GM12878 (cell line): ENCODE data around the gene NR6A1. TPM values are rescaled to one million over a fixed set of nuclear protein-coding genes. Genes with fewer than 3 reads are reported as not detected.
A peak's percentile ranks its signal among the peaks of the same experiment; 100 is the strongest.

Experiments
- ETV6 ChIP-seq, 2 experiments: fragments of 450-650 bp in 1 of 2; IDR thresholded peaks in 1 of 2; conservative IDR thresholded peaks in 1 of 2; 2 replicates each; pipeline ENCODE4 v1.6.1; 2014; ENCODE audit warnings: antibody characterized with exemption in 1 of 2, borderline replicate concordance in 1 of 2, low read depth in 1 of 2, mild to moderate bottlenecking in 1 of 2, moderate library complexity in 1 of 2
- HDAC2 ChIP-seq: fragments of 200-600 bp; sonication (generic); IDR thresholded peaks from 2 replicates; pipeline ENCODE4 v1.6.1; 2017
- MXI1 ChIP-seq: fragments of 150-350 bp; IDR thresholded peaks from 2 replicates; pipeline ENCODE4 v1.6.1; 2011; ENCODE audit warnings: low read depth, mild to moderate bottlenecking, inconsistent platforms, low read length, improper control_type of control experiment
- NKRF ChIP-seq: fragments of 450-650 bp; conservative IDR thresholded peaks from 2 replicates; pipeline ENCODE4 v1.6.1; 2017; ENCODE audit warnings: mild to moderate bottlenecking, moderate library complexity
- NR2C1 ChIP-seq: fragments of 450-650 bp; IDR thresholded peaks from 2 replicates; pipeline ENCODE4 v1.6.1; 2017; ENCODE audit warnings: antibody characterized with exemption, mild to moderate bottlenecking, moderate library complexity
- PAX8 ChIP-seq: fragments of 450-650 bp; IDR thresholded peaks from 2 replicates; pipeline ENCODE4 v1.6.1; 2017; ENCODE audit warnings: mild to moderate bottlenecking, moderate library complexity
- PKNOX1 ChIP-seq: fragments of 450-650 bp; IDR thresholded peaks from 2 replicates; pipeline ENCODE4 v1.6.1; 2016; ENCODE audit warnings: mild to moderate bottlenecking
- RB1 ChIP-seq: fragments of 450-650 bp; formaldehyde crosslinking; IDR thresholded peaks from 2 replicates; pipeline ENCODE4 v1.6.1; 2017; ENCODE audit warnings: mild to moderate bottlenecking, borderline replicate concordance
- SP1 ChIP-seq: IDR thresholded peaks from one replicate; pipeline ENCODE4 v1.6.1; 2011; ENCODE audit warnings: low read depth, low read length
- TCF12 ChIP-seq: IDR thresholded peaks from 2 replicates; pipeline ENCODE4 v1.6.1; 2011; ENCODE audit warnings: low read depth, mild to moderate bottlenecking, low read length
- ZBTB4 ChIP-seq: fragments of 450-650 bp; formaldehyde crosslinking; IDR thresholded peaks from 2 replicates; pipeline ENCODE4 v1.4.0; 2022; ENCODE audit warnings: mild to moderate bottlenecking, moderate library complexity
- ZNF622 ChIP-seq: fragments of 450-650 bp; IDR thresholded peaks from 2 replicates; pipeline ENCODE4 v1.6.1; 2017; ENCODE audit warnings: mild to moderate bottlenecking, inconsistent platforms
- ZNF687 ChIP-seq: fragments of 450-650 bp; IDR thresholded peaks from 2 replicates; pipeline ENCODE4 v1.6.1; 2017; ENCODE audit warnings: mild to moderate bottlenecking, moderate library complexity
- polyA plus RNA-seq, 11 experiments: library from polyadenylated mRNA; depleted of rRNA in 4 of 11; unstranded in 6 of 11; stranded (reverse) in 5 of 11; fragments of >200 nt; fragmentation: Nextera tagmentation in 4 of 11; fragmentation: Illumina TruSeq in 1 of 11; extraction: Ambion mirVana in 4 of 11; extraction: Trizol in 1 of 11; gene quantifications; 1 replicate in 1 of 11; 2 replicates in 10 of 11; pipeline versions ENCODE4 v1.2.1 to v1.2.3, GENCODE V29; 2011 to 2016; ENCODE audit warnings: inconsistent platforms in 2 of 11, missing spikeins in 2 of 11, low read depth in 1 of 11
- total RNA-seq, 4 experiments: library from RNA; depleted of rRNA in 3 of 4; stranded (reverse); fragments of >200 nt in 3 of 4; fragmentation: Illumina TruSeq in 1 of 4; extraction: Trizol in 1 of 4; gene quantifications; 2 replicates each; pipeline versions ENCODE4 v1.2.1 to v1.2.3, GENCODE V29; 2013 to 2021

The NR6A1 gene
- total and polyA plus RNA-seq, 10 of the 15 experiments (the other 5 are each of a cell fraction or from before 2014, with no cell fraction given): 1.2 to 9.2 (median 4.6) TPM

GRCh38 chr9:124658165-124659017 lies 112.7 kb downstream of the NR6A1 start (continued):
- TF ChIP-seq ZNF687 (peak; percentile 84), ETV6 (conservative IDR thresholded peaks at IDR 0.05 in 1 of 2, IDR thresholded peaks at IDR 0.05 in 1 of 2; ENCODE audit: borderline replicate concordance in 1 of 2, low read depth in 1 of 2) (no peak), HDAC2 (no peak), PKNOX1 (peak; percentile 97), TCF12 (peak; percentile 49; the same call in 1 of the 2 replicates), SP1 (peak; percentile 36), RB1 (no peak), ZBTB4 (CRISPR knock-in tag) (no peak), NKRF (0 out of 2 replicates have a peak, but pooled peaks have one; percentile 37), ZNF622 (no peak), MXI1 (peak; percentile 33; the same call in 1 of the 2 replicates), PAX8 (no peak), NR2C1 (no peak)
